HTR-8/SVneo (cell line): ENCODE results near the gene TRPV5.
"Not testable (repeated sequence)": the region's sequence is repeated elsewhere in the genome, so short reads cannot be mapped to it uniquely, and the experiment has no call there.

ENCODE experiments used
- DNase-seq: peaks from one replicate; pipeline ENCODE4 v3.0.0; 2011; ENCODE audit warnings: low spot score, mixed read lengths; ENCODE audit not compliant: insufficient read length
- FAIRE-seq: peaks from 2 replicates; lab custom pipeline; 2011; peaks lifted over from hg19 to GRCh38; lab: Jason Lieb, UNC

The TRPV5 gene

GRCh38 chr7:142933624-142934023 lies at the start of gene TRPV5:
Gene TRPV5 (minus strand): TSS chr7:142933746. CDS start chr7:142933459, 287 bp downstream.
- no peak for FAIRE-seq
- no peak for DNase-seq

- FAIRE-seq, DNase-seq: not testable (repeated sequence)
These were observed 44.9 kb upstream of the TRPV5 start for GRCh38 chr7:142978402-142978801.

- FAIRE-seq (no peak), DNase-seq (no peak)
These were observed 41.1 kb upstream of the TRPV5 start for GRCh38 chr7:142974626-142975025.

- no peak for FAIRE-seq
- no peak for DNase-seq
These were observed 35.6 kb upstream of the TRPV5 start for GRCh38 chr7:142969183-142969582.

- FAIRE-seq: no peak
- DNase-seq: no peak
These were observed 34.7 kb upstream of the TRPV5 start for GRCh38 chr7:142968229-142968628.

- DNase-seq: no peak
- FAIRE-seq: no peak
These were observed 31.1 kb upstream of the TRPV5 start for GRCh38 chr7:142964502-142965246.

- DNase-seq: no peak
- no peak for FAIRE-seq
These were observed 30.4 kb upstream of the TRPV5 start for GRCh38 chr7:142963993-142964392.

GRCh38 chr7:142962991-142963390 lies 29.4 kb upstream of the TRPV5 start:
- no peak for FAIRE-seq
- DNase-seq: no peak

GRCh38 chr7:142961973-142962926 lies 28.7 kb upstream of the TRPV5 start, which contains the start of gene KEL:
Gene KEL (minus strand): TSS chr7:142962363. CDS start chr7:142962206, 157 bp downstream.
- no peak for DNase-seq
- FAIRE-seq: no peak

GRCh38 chr7:142961595-142961972 lies 28.0 kb upstream of the TRPV5 start:
- FAIRE-seq (no peak), DNase-seq (no peak)

- DNase-seq (no peak), FAIRE-seq (no peak)
These were observed 27.5 kb upstream of the TRPV5 start for GRCh38 chr7:142960955-142961512.

GRCh38 chr7:142959202-142959601 lies 25.7 kb upstream of the TRPV5 start:
- FAIRE-seq: no peak
- DNase-seq: no peak

GRCh38 chr7:142957723-142958122 lies 24.2 kb upstream of the TRPV5 start:
- FAIRE-seq: no peak
- DNase-seq: no peak

- FAIRE-seq (no peak), DNase-seq (no peak)
These were observed 23.5 kb upstream of the TRPV5 start for GRCh38 chr7:142956951-142957623.

GRCh38 chr7:142954680-142955268 lies 21.2 kb upstream of the TRPV5 start:
- FAIRE-seq: no peak
- DNase-seq: no peak

- no peak for FAIRE-seq
- no peak for DNase-seq
These were observed 16.7 kb upstream of the TRPV5 start for GRCh38 chr7:142950235-142950634.

- FAIRE-seq (no peak), DNase-seq (no peak)
These were observed 15.1 kb upstream of the TRPV5 start for GRCh38 chr7:142948603-142949002.

GRCh38 chr7:142945001-142945400 lies 11.5 kb upstream of the TRPV5 start:
- DNase-seq: no peak
- FAIRE-seq: no peak

GRCh38 chr7:142943706-142944268 lies 10.2 kb upstream of the TRPV5 start:
- no peak for FAIRE-seq
- no peak for DNase-seq

GRCh38 chr7:142942746-142943145 lies 9.2 kb upstream of the TRPV5 start:
- FAIRE-seq: no peak
- DNase-seq: no peak
